Naive thymus-derived CD8-positive, alpha-beta T cell (primary cell): ENCODE results near the gene COPS4. TPM values are rescaled to one million over a fixed set of nuclear protein-coding genes. Genes with fewer than 3 reads are reported as not detected.
A peak's percentile ranks its signal among the peaks of the same experiment; 100 is the strongest.
"Not testable (repeated sequence)": the region's sequence is repeated elsewhere in the genome, so short reads cannot be mapped to it uniquely, and the experiment has no call there.

Experiments
- ATAC-seq, 2 donors: fragments of 150-1000 bp; cut with Tn5 transposase in 1 of 2; sonication (Bioruptor Pico), chemical (Tn5 transposase) in 1 of 2; 1 replicate in 1 of 2; 2 replicates in 1 of 2; pipeline ENCODE4 v1.10.0; 2021; ENCODE audit warnings: mild to moderate bottlenecking in 2 of 2, moderate library complexity in 2 of 2
- POLR2A ChIA-PET: fragments of 350-600 bp; sonication (Branson Sonifier 250); formaldehyde crosslinking; loops from one replicate; lab custom pipeline; 2021; ENCODE audit warnings: antibody characterized with exemption; lab: Charles Lee
- DNase-seq, 10 donors: peaks; one replicate each; pipeline versions ENCODE4 v3.0.0 to v3.0.0-alpha.2; 2020 to 2022
- H3K27ac Mint-ChIP-seq, 10 donors: one replicate each; pipeline ENCODE4 v1.8.0; 2020 to 2022; ENCODE audit warnings: mild to moderate bottlenecking in 10 of 10, mixed read lengths in 10 of 10, moderate library complexity in 4 of 10, inconsistent platforms in 1 of 10
- H3K27me3 Mint-ChIP-seq, 5 donors: one replicate each; pipeline ENCODE4 v1.8.0; 2021 to 2022; ENCODE audit warnings: mixed read lengths in 5 of 5
- H3K36me3 Mint-ChIP-seq, 3 donors: one replicate each; pipeline ENCODE4 v1.8.0; 2020 to 2022; ENCODE audit warnings: mixed read lengths in 3 of 3, mild to moderate bottlenecking in 2 of 3, inconsistent platforms in 1 of 3
- H3K4me1 Mint-ChIP-seq, 4 donors: one replicate each; pipeline ENCODE4 v1.8.0; 2021 to 2022; ENCODE audit warnings: mixed read lengths in 4 of 4
- H3K4me3 Mint-ChIP-seq, 10 donors: one replicate each; pipeline ENCODE4 v1.8.0; 2020 to 2022; ENCODE audit warnings: mild to moderate bottlenecking in 10 of 10, mixed read lengths in 10 of 10, moderate library complexity in 6 of 10, inconsistent platforms in 1 of 10
- H3K9me3 Mint-ChIP-seq, 9 donors: one replicate each; pipeline ENCODE4 v1.8.0; 2020 to 2022; ENCODE audit warnings: mixed read lengths in 9 of 9, mild to moderate bottlenecking in 3 of 9, inconsistent platforms in 1 of 9, moderate library complexity in 1 of 9
- polyA plus RNA-seq, 3 donors: library from polyadenylated mRNA; unstranded; fragments of 300-500 nt; fragmentation: Illumina TruSeq; gene quantifications; one replicate each; pipeline ENCODE4 v1.2.3, GENCODE V29; 2021
- total RNA-seq, 8 experiments: library from RNA in 2 of 8; stranded (reverse) in 2 of 8; gene quantifications; one replicate each; pipeline ENCODE4 v1.2.3 and lab custom pipeline; 2021 to 2026

COPS4 gene
- total and polyA plus RNA-seq, 5 experiments from 2014 or later: 26.1 to 62.5 (median 58.4) TPM

- peaks cover 0 to 5% (median 2%) of the 10 kb centered on the region in 3 donors for H3K36me3 Mint-ChIP-seq
- H3K4me1 Mint-ChIP-seq: peaks cover 0 to 5% (median 0%) of the 10 kb centered on the region in 4 donors
- no peak overlapping the region for H3K4me3 Mint-ChIP-seq
- no peak for DNase-seq
- peaks cover 0 to 9% (median 3%) of the 10 kb centered on the region in 9 donors for H3K9me3 Mint-ChIP-seq
- no peak for ATAC-seq
- POLR2A ChIA-PET: no interaction called here
- peaks cover 0 to 2% (median 0%) of the 10 kb centered on the region in 5 donors for H3K27me3 Mint-ChIP-seq
- no peak overlapping the region for H3K27ac Mint-ChIP-seq
Measured at GRCh38 chr4:83025563-83025962, 9.4 kb upstream of the COPS4 start.

- ATAC-seq (no peak), DNase-seq (no peak)
- peak overlapping the region in 1 of 10 donors; percentile 5 for H3K27ac Mint-ChIP-seq
- peaks cover 0 to 2% (median 0%) of the 10 kb centered on the region in 5 donors for H3K27me3 Mint-ChIP-seq
- H3K4me3 Mint-ChIP-seq: no peak overlapping the region
- POLR2A ChIA-PET: no interaction called here
- peaks cover 0 to 8% (median 1%) of the 10 kb centered on the region in 4 donors for H3K4me1 Mint-ChIP-seq
- peaks cover 0 to 5% (median 2%) of the 10 kb centered on the region in 3 donors for H3K36me3 Mint-ChIP-seq
- peaks cover 0 to 9% (median 3%) of the 10 kb centered on the region in 9 donors for H3K9me3 Mint-ChIP-seq
Measured at GRCh38 chr4:83028976-83029375, 6.0 kb upstream of the COPS4 start.

- Mint-ChIP-seq H3K4me3 (no peak overlapping the region), H3K9me3 (peaks cover 0 to 9% (median 3%) of the 10 kb centered on the region in 9 donors), H3K36me3 (peaks cover 0 to 5% (median 2%) of the 10 kb centered on the region in 3 donors), H3K27ac (no peak overlapping the region), H3K27me3 (peaks cover 0 to 2% (median 0%) of the 10 kb centered on the region in 5 donors), H3K4me1 (peaks cover 0 to 11% (median 2%) of the 10 kb centered on the region in 4 donors)
- no peak for ATAC-seq
- DNase-seq: no peak
- POLR2A ChIA-PET: interaction anchor here (2.3 kb wide), 1 partner anchor 16 kb away, joined by 10 read pairs; no protein-coding TSS in a partner anchor
Measured at GRCh38 chr4:83029688-83030087, 5.3 kb upstream of the COPS4 start.

GRCh38 chr4:83036991-83037665 is 2.1 kb downstream of the COPS4 start:
- POLR2A ChIA-PET: interaction anchor here (0.6 to 1.8 kb wide), 4 partner anchors 26 to 457 kb away, joined by 4 to 6 read pairs (median 5); partner anchors contain the start of genes COQ2 and LIN54
- DNase-seq: no peak
- no peak for ATAC-seq
- Mint-ChIP-seq H3K4me3 (peak overlapping the region; percentile 7 to 100 (median 94)), H3K9me3 (no peaks in the 10 kb centered on the region), H3K36me3 (peaks cover 0 to 13% (median 1%) of the 10 kb centered on the region in 3 donors), H3K27ac (peak overlapping the region in 2 of 10 donors; percentile 62 to 65), H3K27me3 (peaks cover 0 to 1% (median 0%) of the 10 kb centered on the region in 5 donors), H3K4me1 (peaks cover 17 to 56% (median 47%) of the 10 kb centered on the region in 4 donors)

GRCh38 chr4:83040269-83040668 is 5.3 kb downstream of the COPS4 start:
- POLR2A ChIA-PET: interaction anchor here (0.6 to 1.2 kb wide), 2 partner anchors 28 to 51 kb away, joined by 3 read pairs; no protein-coding TSS in a partner anchor
- no peaks in the 10 kb centered on the region for H3K27me3 Mint-ChIP-seq
- H3K4me1 Mint-ChIP-seq: peaks cover 17 to 58% (median 49%) of the 10 kb centered on the region in 4 donors
- H3K36me3 Mint-ChIP-seq: peaks cover 0 to 14% (median 1%) of the 10 kb centered on the region in 3 donors
- no peaks in the 10 kb centered on the region for H3K9me3 Mint-ChIP-seq
- no peak overlapping the region for H3K4me3 Mint-ChIP-seq
- H3K27ac Mint-ChIP-seq: peak overlapping the region in 3 of 10 donors; percentile 11 to 55 (median 15)
- no peak for DNase-seq
- no peak for ATAC-seq

GRCh38 chr4:83043157-83043556 is 8.2 kb downstream of the COPS4 start:
- POLR2A ChIA-PET, ATAC-seq, DNase-seq, H3K4me3 Mint-ChIP-seq, H3K27ac Mint-ChIP-seq, H3K27me3 Mint-ChIP-seq, H3K9me3 Mint-ChIP-seq: not testable (repeated sequence)
- H3K36me3 Mint-ChIP-seq: peaks cover 0 to 21% (median 1%) of the 10 kb centered on the region in 3 donors
- H3K4me1 Mint-ChIP-seq: peaks cover 13 to 42% (median 31%) of the 10 kb centered on the region in 4 donors

GRCh38 chr4:83043801-83044407 is 8.9 kb downstream of the COPS4 start:
- no peak overlapping the region for H3K27ac Mint-ChIP-seq
- no peak overlapping the region for H3K4me3 Mint-ChIP-seq
- DNase-seq: no peak
- H3K4me1 Mint-ChIP-seq: peaks cover 12 to 36% (median 27%) of the 10 kb centered on the region in 4 donors
- H3K36me3 Mint-ChIP-seq: peaks cover 0 to 25% (median 0%) of the 10 kb centered on the region in 3 donors
- ATAC-seq: no peak
- POLR2A ChIA-PET: no interaction called here
- no peaks in the 10 kb centered on the region for H3K27me3 Mint-ChIP-seq
- no peaks in the 10 kb centered on the region for H3K9me3 Mint-ChIP-seq

GRCh38 chr4:83046693-83047473 is 11.9 kb downstream of the COPS4 start:
- H3K27me3 Mint-ChIP-seq: no peaks in the 10 kb centered on the region
- DNase-seq (no peak), ATAC-seq (no peak)
- H3K36me3 Mint-ChIP-seq: peaks cover 2 to 40% (median 5%) of the 10 kb centered on the region in 3 donors
- H3K9me3 Mint-ChIP-seq: no peaks in the 10 kb centered on the region
- H3K27ac Mint-ChIP-seq: no peak overlapping the region
- H3K4me1 Mint-ChIP-seq: peaks cover 5 to 20% (median 12%) of the 10 kb centered on the region in 4 donors
- POLR2A ChIA-PET: interaction anchor here (1.4 kb wide), 1 partner anchor 12 kb away, joined by 4 read pairs; the partner anchor contains the start of gene COPS4
- H3K4me3 Mint-ChIP-seq: no peak overlapping the region

- H3K36me3 Mint-ChIP-seq: peaks cover 5 to 54% (median 7%) of the 10 kb centered on the region in 3 donors
- not testable (repeated sequence) for ATAC-seq, H3K9me3 Mint-ChIP-seq, H3K4me3 Mint-ChIP-seq, H3K27me3 Mint-ChIP-seq, DNase-seq
- H3K4me1 Mint-ChIP-seq: peaks cover 6 to 15% (median 11%) of the 10 kb centered on the region in 4 donors
- H3K27ac Mint-ChIP-seq: peak overlapping the region in 1 of 10 donors; percentile 12
- POLR2A ChIA-PET: interaction anchor here (0.6 kb wide), 2 partner anchors 37 to 212 kb away, joined by 3 read pairs; no protein-coding TSS in a partner anchor
Measured at GRCh38 chr4:83048781-83049180, 13.8 kb downstream of the COPS4 start.

- Mint-ChIP-seq H3K4me1 (peaks cover 0 to 7% (median 3%) of the 10 kb centered on the region in 4 donors), H3K27me3 (no peaks in the 10 kb centered on the region), H3K4me3 (no peak overlapping the region), H3K27ac (no peak overlapping the region), H3K36me3 (peaks cover 7 to 79% (median 11%) of the 10 kb centered on the region in 3 donors), H3K9me3 (no peaks in the 10 kb centered on the region)
- ATAC-seq (no peak), DNase-seq (peak in 5 of 10 donors; percentile 5 to 38 (median 22))
- POLR2A ChIA-PET: no interaction called here
Measured at GRCh38 chr4:83054928-83055327, 19.9 kb downstream of the COPS4 start.

- POLR2A ChIA-PET: interaction anchor here (1.0 kb wide), 1 partner anchor 20 kb away, joined by 3 read pairs; no protein-coding TSS in a partner anchor
- H3K4me3 Mint-ChIP-seq: no peak overlapping the region
- H3K27ac Mint-ChIP-seq: no peak overlapping the region
- ATAC-seq (no peak), DNase-seq (no peak)
- H3K4me1 Mint-ChIP-seq: no peaks in the 10 kb centered on the region
- H3K27me3 Mint-ChIP-seq: no peaks in the 10 kb centered on the region
- peaks cover 0 to 88% (median 22%) of the 10 kb centered on the region in 3 donors for H3K36me3 Mint-ChIP-seq
- no peaks in the 10 kb centered on the region for H3K9me3 Mint-ChIP-seq
Measured at GRCh38 chr4:83062739-83063138, 27.8 kb downstream of the COPS4 start.

GRCh38 chr4:83065266-83065665 is 30.3 kb downstream of the COPS4 start:
- DNase-seq (no peak), ATAC-seq (no peak)
- peak overlapping the region in 5 of 10 donors; percentile 2 to 54 (median 22) for H3K27ac Mint-ChIP-seq
- no peaks in the 10 kb centered on the region for H3K27me3 Mint-ChIP-seq
- peaks cover 0 to 86% (median 36%) of the 10 kb centered on the region in 3 donors for H3K36me3 Mint-ChIP-seq
- H3K4me3 Mint-ChIP-seq: no peak overlapping the region
- POLR2A ChIA-PET: no interaction called here
- peaks cover 0 to 2% (median 0%) of the 10 kb centered on the region in 4 donors for H3K4me1 Mint-ChIP-seq
- no peaks in the 10 kb centered on the region for H3K9me3 Mint-ChIP-seq
